Caco-2 (cell line): Measurements from ENCODE around the gene CNTRL. TPM values are rescaled to one million over a fixed set of nuclear protein-coding genes. Genes with fewer than 3 reads are reported as not detected.

ENCODE experiments used
- BruUV-seq: library from RNA; stranded (reverse); fragments of 400-500 nt; replicated peaks from 2 replicates; lab custom pipeline; 2021; lab: Mats Ljungman, UMichigan
- CTCF ChIA-PET: fragments of 300-600 bp; sonication (Branson Sonifier 250); formaldehyde crosslinking; loops from one replicate; lab custom pipeline; 2022; ENCODE audit warnings: antibody characterized with exemption; lab: Charles Lee
- POLR2A ChIA-PET: fragments of 300-600 bp; sonication (Branson Sonifier 250); formaldehyde crosslinking; loops from one replicate; lab custom pipeline; 2022; ENCODE audit warnings: antibody characterized with exemption; lab: Charles Lee
- DNase-seq, 2 experiments: peaks; one replicate each; pipeline versions ENCODE4 v3.0.0 to v3.0.0-alpha.2; 2020 to 2022
- H3K27me3 ChIP-seq: replicated peaks from 2 replicates; pipeline ENCODE4 v1.6.0; 2011; ENCODE audit warnings: low read length; ENCODE audit not compliant: control insufficient read depth, insufficient read depth
- H3K36me3 ChIP-seq: 2 replicates; pipeline ENCODE4 v1.5.1; 2011; ENCODE audit warnings: low read length; ENCODE audit not compliant: control insufficient read depth, insufficient read depth
- H3K4me1 ChIP-seq: fragments of 250-450 bp; sonication (Bioruptor Pico); 2 replicates; pipeline ENCODE4 v1.5.1; 2020; ENCODE audit warnings: mild to moderate bottlenecking
- H3K4me3 ChIP-seq: 2 replicates; pipeline ENCODE4 v1.5.1; 2011; ENCODE audit warnings: low read depth, mild to moderate bottlenecking, control low read depth, low read length
- H3K9me3 ChIP-seq: fragments of 250-450 bp; sonication (Bioruptor Pico); 2 replicates; pipeline ENCODE4 v1.5.1; 2020; ENCODE audit warnings: mild to moderate bottlenecking, moderate library complexity
- H3K27ac Mint-ChIP-seq: one replicate; pipeline ENCODE4 v1.8.0; 2022; ENCODE audit warnings: mixed read lengths; ENCODE audit not compliant: unreplicated experiment
- H3K27me3 Mint-ChIP-seq: one replicate; pipeline ENCODE4 v1.8.0; 2022; ENCODE audit warnings: mixed read lengths; ENCODE audit not compliant: insufficient read depth, unreplicated experiment
- H3K36me3 Mint-ChIP-seq: one replicate; pipeline ENCODE4 v1.8.0; 2022; ENCODE audit warnings: mild to moderate bottlenecking, mixed read lengths; ENCODE audit not compliant: insufficient read depth, unreplicated experiment
- H3K4me1 Mint-ChIP-seq: one replicate; pipeline ENCODE4 v1.8.0; 2022; ENCODE audit warnings: low read depth, mixed read lengths; ENCODE audit not compliant: unreplicated experiment
- H3K4me3 Mint-ChIP-seq: one replicate; pipeline ENCODE4 v1.8.0; 2022; ENCODE audit warnings: mild to moderate bottlenecking, moderate library complexity, mixed read lengths; ENCODE audit not compliant: unreplicated experiment
- H3K9me3 Mint-ChIP-seq: one replicate; pipeline ENCODE4 v1.8.0; 2022; ENCODE audit warnings: mixed read lengths; ENCODE audit not compliant: unreplicated experiment
- CTCF ChIP-seq, 2 experiments: fragments of 200-600 bp in 1 of 2; IDR thresholded peaks; 1 replicate in 1 of 2; 2 replicates in 1 of 2; pipeline versions ENCODE4 v1.5.1 to v1.8.0; 2011 to 2022; ENCODE audit warnings: antibody characterized with exemption in 1 of 2, control low read depth in 1 of 2, inconsistent platforms in 1 of 2, low read depth in 1 of 2, low read length in 1 of 2, mild to moderate bottlenecking in 1 of 2, moderate library complexity in 1 of 2; ENCODE audit not compliant: insufficient read depth in 1 of 2, severe bottlenecking in 1 of 2, unreplicated experiment in 1 of 2
- intact Hi-C: fragments of 100-400 bp; cut with micrococcal nuclease; formaldehyde crosslinking; loops from one replicate; pipeline ENCODE4 v1.10.0; 2022; ENCODE audit not compliant: unreplicated experiment
- total RNA-seq: library from RNA; stranded (reverse); gene quantifications from 2 replicates; pipeline ENCODE4 v1.2.3, GENCODE V29; 2022

The CNTRL gene
- total RNA-seq, 1 experiment from 2014 or later = 12.0 TPM

- Mint-ChIP-seq H3K9me3 (no peaks in the 10 kb centered on the region), H3K27me3 (no peaks in the 10 kb centered on the region), H3K4me3 (no peak overlapping the region), H3K4me1 (no peaks in the 10 kb centered on the region), H3K27ac (no peak overlapping the region), H3K36me3 (no peaks in the 10 kb centered on the region)
- intact Hi-C loops = loop anchor here (5.0 kb wide), 1 partner anchor 163 kb away; no protein-coding TSS in a partner anchor
- Histone ChIP-seq H3K36me3 (no peaks in the 10 kb centered on the region), H3K27me3 (no peaks in the 10 kb centered on the region), H3K4me1 (no peaks in the 10 kb centered on the region), H3K4me3 (no peak overlapping the region), H3K9me3 (no peaks in the 10 kb centered on the region)
- ChIA-PET CTCF (interaction anchor here (0.9 to 1.0 kb wide), 2 partner anchors 64 to 186 kb away, joined by 3 to 4 read pairs; no protein-coding TSS in a partner anchor), POLR2A (no interaction called here)
- no TSS peak for BruUV-seq
- TF ChIP-seq CTCF (IDR thresholded peaks at IDR 0.05; ENCODE audit: insufficient read depth in 1 of 2, low read depth in 1 of 2, low read length in 1 of 2, severe bottlenecking in 1 of 2, unreplicated experiment in 1 of 2) = no peak
- DNase-seq = no peak
Measured at GRCh38 chr9:121214005-121214404, 139.2 kb downstream of the CNTRL start.

DNA sequence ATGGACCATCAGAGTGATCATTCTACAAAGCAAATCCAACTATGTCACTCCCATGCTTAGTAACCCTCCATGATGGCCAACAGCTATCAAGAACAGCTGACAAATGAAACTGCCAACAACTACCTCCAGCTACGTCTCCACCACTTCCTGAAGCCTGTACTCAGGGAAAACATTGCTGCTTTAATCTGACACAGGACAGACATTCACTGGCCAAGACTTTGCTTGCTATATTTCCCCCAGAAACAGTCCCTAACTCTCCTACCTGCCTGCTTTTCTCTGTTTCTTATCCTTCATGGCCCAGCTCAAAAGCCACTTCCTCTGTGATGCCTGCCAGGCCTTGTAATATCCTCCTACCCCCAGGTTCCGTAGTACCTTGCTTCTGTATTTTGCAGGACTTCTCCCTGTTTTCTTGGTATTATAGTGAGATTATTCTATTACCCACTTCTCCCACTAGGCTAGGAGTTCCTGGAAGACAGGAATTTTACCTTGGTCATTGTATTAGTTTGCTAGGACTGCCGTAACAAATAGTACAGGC, 141.6 kb downstream of the CNTRL start:
- Histone ChIP-seq H3K36me3 (no peaks in the 10 kb centered on the region), H3K27me3 (no peaks in the 10 kb centered on the region), H3K4me3 (no peak overlapping the region), H3K9me3 (no peaks in the 10 kb centered on the region), H3K4me1 (no peaks in the 10 kb centered on the region)
- Mint-ChIP-seq H3K4me1 (no peaks in the 10 kb centered on the region), H3K36me3 (no peaks in the 10 kb centered on the region), H3K4me3 (no peak overlapping the region), H3K9me3 (no peaks in the 10 kb centered on the region), H3K27ac (peak overlapping the region; percentile 43), H3K27me3 (no peaks in the 10 kb centered on the region)
- POLR2A ChIA-PET = interaction anchor here (0.5 kb wide), 1 partner anchor 14 kb away, joined by 5 read pairs; no protein-coding TSS in a partner anchor
- no TSS peak for BruUV-seq
- CTCF ChIA-PET = no interaction called here
- no peak for DNase-seq
- intact Hi-C loops = no loop called here
- no peak for TF ChIP-seq CTCF (IDR thresholded peaks at IDR 0.05; ENCODE audit: insufficient read depth in 1 of 2, low read depth in 1 of 2, low read length in 1 of 2, severe bottlenecking in 1 of 2, unreplicated experiment in 1 of 2)

DNA sequence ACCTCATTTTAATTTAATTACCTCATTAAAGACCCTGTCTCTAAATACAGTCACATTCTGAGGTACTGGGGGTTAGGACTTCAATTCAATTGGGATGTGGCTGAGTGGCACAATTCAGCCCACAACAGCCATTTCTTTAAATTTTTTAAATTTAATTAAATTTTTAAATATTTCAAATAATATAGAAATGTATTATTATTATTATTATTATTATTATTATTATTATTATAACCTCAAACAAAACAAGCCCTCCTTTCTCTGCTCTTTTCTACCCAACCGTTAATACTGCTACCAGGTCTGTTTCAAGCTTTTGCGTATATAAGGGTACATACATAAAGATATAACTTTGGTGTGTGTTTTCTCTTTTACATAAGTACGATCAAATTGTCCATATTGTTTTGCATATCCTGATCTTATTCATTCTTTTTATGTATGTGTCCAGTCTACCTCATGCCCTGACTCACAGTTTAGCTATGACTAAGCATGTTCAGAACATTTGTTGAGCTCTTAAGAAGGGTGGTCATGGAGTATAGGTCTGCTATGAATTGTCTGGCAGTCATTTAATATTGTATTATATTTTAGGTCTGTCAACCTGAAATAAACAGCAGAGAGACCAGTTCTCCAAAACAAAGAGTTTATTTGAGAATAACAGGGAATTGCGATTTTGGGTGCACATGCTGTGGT, 143.0 kb downstream of the CNTRL start:
- Mint-ChIP-seq H3K4me3 (no peak overlapping the region), H3K27me3 (no peaks in the 10 kb centered on the region), H3K4me1 (no peaks in the 10 kb centered on the region), H3K27ac (no peak overlapping the region), H3K9me3 (no peaks in the 10 kb centered on the region), H3K36me3 (no peaks in the 10 kb centered on the region)
- no TSS peak for BruUV-seq
- no peaks in the 10 kb centered on the region for H3K36me3 ChIP-seq
- H3K4me1 ChIP-seq = no peaks in the 10 kb centered on the region
- H3K27me3 ChIP-seq = no peaks in the 10 kb centered on the region
- CTCF ChIA-PET = no interaction called here
- intact Hi-C loops = no loop called here
- POLR2A ChIA-PET = no interaction called here
- no peak for DNase-seq
- no peak overlapping the region for H3K4me3 ChIP-seq
- no peaks in the 10 kb centered on the region for H3K9me3 ChIP-seq
- no peak for TF ChIP-seq CTCF (IDR thresholded peaks at IDR 0.05; ENCODE audit: insufficient read depth in 1 of 2, low read depth in 1 of 2, low read length in 1 of 2, severe bottlenecking in 1 of 2, unreplicated experiment in 1 of 2)
